Right forelimb (tissue), 1 donor: ENCODE measurements around the gene CHN2.

ENCODE experiments used
- DNase-seq: peaks from one replicate; pipeline ENCODE4 v3.0.0-alpha.2; 2018

CHN2 gene

GRCh38 chr7:29340696-29341095 lies 146.1 kb downstream of the CHN2 start:
- no peak for DNase-seq

DNA sequence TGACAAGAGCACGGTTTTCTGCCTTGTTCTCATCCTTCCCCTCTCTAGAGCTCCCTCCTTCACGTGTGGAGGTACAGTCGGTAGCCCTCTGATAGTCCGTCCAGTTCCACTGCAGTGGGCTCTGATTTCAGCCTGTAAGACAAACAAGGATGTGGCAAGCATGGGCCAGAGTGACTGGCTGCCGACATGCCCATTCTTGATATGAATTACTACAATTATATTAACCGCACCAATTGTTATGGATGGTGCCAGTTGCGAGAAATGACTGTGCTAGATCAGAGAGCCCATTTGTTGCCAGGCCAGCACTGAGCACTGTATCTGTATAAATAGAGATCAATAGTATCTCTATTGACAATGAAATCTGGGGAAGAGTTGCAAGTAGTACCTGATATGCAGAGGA lies 146.6 kb downstream of the CHN2 start:
- no peak for DNase-seq

GRCh38 chr7:29342761-29343160 lies 148.2 kb downstream of the CHN2 start:
- no peak for DNase-seq

GRCh38 chr7:29343399-29343798 lies 148.8 kb downstream of the CHN2 start:
- DNase-seq, result no peak

DNA sequence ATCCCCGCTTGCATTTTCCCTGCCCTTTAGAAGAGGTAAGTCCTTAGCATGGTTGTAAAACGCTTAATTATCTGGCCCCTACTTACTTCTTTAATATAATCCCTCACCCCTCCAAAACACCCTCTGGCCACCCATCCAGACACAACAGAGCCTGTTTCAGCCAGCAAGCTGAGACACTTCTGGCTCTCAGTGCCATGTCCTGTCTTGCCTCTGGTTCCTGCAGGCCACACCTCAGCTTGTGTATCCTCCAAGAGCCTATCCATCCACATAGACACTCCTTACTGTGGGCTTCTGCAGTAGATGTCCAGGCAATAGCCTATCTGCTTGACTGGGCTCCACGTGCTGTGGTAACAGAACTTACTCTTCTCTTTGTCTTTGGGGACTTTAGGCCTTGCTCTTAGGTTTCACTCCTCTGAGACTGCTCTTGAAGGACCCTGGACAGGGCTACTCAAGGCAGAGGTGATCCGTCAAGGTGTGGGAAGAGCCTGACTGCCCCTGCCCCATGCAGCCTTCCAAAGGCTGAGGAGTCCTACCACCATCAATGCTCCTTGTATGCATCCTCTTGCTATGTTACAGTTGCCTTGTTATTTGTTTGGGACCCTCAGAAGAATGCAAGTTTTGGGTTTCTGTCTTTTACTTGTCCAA lies 149.9 kb downstream of the CHN2 start:
- no peak for DNase-seq

DNA sequence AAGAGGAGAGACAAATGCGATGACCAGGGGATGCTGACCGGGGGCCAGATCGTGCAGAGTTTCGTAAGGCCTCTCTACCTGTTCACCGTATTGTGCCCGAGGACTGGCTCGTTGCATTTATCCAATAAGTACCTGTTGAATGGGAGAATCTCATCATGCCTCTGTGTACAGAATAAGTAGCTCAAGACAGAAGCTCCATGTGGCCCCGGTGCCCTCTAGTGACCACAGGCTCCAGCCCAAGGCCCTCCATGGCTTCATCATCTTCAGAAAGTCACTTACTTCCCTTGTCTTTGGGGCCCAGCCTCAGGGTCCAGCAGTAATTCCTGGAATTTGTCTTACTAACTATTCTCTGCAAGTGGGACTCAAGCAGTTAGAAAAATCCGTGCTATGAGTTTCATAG lies 151.0 kb downstream of the CHN2 start:
- no peak for DNase-seq

DNA sequence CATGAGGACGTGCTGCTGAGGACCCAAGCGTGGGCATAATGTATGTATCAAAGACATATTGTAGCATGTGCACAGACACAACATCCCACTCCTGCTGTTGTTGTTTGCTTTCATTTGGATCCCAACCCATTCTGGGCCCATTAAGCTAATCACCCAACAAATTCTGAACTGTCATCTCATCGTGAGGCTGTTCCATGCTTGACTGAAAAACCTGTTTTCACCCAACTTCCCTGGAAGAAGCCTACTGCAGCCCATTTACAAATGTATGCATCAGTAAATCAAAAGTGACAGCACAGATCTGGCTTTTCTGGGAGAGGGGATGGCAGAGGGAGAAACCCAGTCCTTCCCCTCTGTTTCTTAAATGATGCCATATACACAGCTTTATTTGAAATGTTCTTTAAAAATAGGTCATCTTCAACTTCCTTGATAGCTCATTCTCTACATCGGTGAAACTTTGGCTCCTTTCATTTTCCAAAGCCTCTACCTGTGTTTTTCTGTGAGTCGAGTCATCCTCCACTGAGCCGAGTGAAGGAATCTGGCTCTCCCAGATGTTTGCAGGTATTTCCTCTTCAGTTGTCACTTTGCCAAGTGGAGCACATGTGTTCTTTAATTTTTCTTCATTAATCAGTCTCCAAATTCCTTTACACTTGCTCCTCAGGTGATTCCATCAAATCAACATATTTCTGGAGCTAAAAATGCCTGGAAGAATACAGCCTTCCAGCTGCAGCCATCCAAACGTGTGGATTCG lies 151.8 kb downstream of the CHN2 start:
- DNase-seq, result no peak

GRCh38 chr7:29349362-29349761 lies 154.8 kb downstream of the CHN2 start:
- DNase-seq, result no peak

DNA sequence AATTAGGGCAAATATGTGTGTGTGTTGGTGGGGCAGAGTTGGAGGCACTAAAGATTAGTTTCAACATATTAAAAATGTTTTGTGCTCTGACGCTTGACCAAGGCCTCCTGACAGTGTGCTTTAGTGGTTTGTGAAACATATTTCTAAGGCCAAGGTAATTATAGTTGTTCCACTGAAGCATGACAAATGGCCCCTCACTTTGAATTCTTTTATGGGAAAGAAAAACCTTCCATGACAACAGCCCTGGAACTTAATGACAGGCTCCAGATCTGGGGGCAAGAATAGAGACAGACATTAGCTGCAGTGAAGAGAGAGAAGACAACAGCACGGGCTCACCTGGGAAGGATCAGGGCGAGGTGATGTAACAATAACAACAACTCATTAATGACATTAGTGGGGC lies 155.8 kb downstream of the CHN2 start:
- no peak for DNase-seq

GRCh38 chr7:29352041-29352440 lies 157.5 kb downstream of the CHN2 start:
- DNase-seq, result no peak

DNA sequence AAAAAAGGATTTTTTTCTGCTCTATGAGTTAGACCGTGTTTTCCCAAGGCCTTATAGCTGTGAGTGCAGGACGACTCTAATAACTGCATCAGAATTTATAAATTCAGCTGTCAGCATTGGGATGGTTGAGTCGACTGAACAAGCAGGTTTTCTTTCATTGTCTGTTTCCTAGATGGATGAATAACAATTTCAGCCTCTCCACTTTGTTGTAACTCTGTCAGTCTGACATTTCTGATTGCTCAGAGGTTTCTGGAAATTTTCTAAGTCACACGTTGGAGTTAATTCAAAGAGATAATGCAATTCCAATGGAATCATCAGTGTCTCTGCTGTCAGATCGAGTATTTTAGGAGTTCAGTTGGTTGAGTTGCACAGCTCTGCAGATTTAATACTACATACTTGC lies 159.2 kb downstream of the CHN2 start:
- no peak for DNase-seq

DNA sequence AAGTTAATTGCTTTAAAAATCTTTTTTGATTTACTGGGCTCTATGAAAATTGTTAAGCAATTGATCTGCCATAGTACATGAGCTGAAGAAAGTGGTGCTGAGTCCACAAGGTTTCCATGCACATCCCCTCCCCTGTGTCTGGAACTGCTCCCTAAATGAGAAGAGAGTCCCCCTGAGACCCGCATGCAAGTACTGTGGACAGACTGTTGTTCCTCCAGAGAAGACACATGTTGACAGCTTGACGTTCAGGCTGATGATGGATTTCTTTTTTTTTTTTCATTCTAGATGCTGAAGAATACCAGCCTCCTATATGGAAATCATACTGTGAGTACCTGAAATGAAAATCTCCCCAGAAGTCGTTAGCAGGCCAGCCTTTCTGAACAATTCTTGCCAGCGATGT lies 159.8 kb downstream of the CHN2 start:
- no peak for DNase-seq

GRCh38 chr7:29355388-29355787 lies 160.8 kb downstream of the CHN2 start:
- DNase-seq, result no peak

DNA sequence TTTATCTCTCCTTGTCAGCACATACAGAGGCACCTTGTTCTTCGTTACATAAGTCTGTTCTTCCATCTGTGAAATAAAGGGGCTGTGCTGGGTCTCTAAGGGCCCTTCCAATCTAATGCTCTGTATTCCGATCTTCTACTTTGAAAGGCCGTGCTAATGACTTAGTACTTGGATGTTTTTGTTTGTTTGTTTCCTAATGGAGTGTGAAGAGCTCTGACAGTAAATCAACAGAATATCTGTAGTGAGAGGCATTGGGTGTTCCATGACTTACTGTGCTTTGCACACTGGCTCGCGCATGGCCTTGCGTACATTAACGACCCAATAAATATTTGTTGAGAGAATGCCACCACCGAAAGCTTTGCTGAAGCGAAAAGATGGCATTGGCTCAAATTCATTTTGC lies 162.1 kb downstream of the CHN2 start:
- DNase-seq, result no peak

DNA sequence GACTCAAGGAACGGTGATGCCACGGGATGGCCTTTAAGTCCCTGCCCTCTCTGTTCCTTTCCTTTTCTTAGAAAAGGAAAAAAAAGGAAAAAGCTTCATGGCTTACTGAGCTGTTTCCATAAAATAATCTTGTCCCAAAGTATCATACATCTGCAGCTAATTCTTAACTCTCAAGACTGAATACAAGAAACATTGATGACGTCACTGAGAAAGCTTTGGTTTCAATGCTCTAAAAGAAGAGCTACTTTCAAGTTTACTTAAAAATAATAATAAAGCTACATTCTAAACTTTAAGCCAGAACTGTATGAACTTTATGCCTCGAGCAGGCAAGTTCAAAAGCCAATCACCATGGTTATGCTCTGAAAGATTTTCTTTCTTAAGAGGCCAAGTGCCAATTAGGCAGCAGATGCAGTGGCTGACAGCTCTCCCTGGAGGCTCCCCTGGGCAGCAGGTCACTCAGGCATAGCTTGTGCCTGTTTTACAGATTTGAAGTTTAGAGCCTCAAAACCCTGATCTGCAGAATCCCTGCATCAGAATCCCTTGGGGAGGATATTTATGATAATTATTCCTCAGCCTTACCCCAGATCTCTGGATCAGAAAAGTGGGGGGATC lies 165.0 kb downstream of the CHN2 start:
- no peak for DNase-seq

- no peak for DNase-seq
Observed at GRCh38 chr7:29360633-29361625, 166.4 kb downstream of the CHN2 start.

DNA sequence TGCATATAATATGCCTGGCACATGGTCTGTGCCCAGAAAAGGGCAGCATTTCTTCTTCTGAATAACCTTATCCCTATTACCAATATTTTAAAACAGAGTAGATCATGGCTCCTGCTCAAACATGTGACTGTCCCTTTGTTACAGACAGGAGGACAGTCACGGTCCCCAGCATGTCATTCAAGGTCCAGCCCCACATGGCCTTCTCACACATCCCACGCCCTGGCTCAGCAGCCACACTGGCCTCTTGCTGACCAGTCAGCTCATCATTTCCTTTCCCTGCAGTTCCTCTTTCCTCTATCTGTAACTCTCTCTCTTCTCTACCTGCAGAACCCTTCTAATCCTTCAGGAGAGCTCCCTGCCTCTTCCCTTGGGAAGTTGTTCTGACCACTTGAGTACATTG lies 167.8 kb downstream of the CHN2 start:
- DNase-seq, result no peak

DNA sequence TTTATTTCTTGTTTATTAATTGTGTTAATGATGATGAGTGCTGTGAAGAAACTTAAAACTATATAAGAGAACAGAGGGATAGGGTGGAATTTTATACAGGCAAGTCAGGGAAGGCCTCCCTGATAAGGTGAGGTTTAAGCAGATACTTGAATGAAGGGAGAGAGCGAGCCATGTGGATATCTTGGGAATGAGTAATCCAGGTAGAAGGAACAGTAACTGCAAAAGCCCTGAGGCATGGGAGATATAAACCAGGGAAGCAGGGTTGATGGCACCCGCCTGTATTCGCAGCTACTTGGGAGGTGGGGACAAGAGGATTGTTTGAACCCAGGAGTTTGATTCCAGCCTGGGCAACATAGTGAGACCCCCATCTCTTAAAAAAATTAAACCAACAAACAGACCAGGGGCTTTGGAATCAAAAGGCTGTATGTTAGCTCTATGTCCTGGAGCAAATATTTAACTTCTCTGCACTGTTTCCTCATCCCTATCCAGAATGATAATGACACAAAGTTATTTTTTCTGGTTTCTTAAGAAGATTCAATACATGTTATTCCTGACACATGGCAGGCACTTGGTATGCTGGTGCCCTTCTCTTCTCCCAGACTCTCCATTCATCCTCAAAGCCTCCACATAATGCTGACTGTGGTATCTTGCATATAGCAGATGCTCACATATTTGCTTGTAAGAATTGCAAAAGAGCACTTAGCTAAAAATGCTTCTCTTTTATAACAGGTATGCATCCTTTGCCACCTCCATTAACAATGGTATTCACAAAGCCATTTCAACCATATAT lies 169.3 kb downstream of the CHN2 start:
- DNase-seq, result no peak

- no peak for DNase-seq
Observed at GRCh38 chr7:29364661-29365060, 170.1 kb downstream of the CHN2 start.

DNA sequence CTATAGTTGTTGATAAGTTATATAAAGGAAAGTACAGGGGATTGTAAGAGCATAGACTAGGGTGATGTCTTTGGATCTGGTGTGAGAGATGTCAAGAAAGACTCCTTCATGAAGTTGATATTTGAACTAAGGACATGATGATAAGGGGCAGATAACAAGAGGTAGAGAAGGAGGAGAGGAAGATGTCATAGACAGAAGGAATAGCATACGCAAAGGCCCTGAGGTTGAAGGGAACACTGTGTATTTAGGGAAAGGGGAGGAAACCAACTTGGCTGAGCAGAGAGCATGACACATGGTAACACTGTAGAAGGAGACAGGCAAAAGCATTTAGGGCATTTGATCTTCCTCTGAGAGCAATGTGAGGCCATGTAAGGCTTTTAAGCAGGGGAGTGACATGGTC lies 170.8 kb downstream of the CHN2 start:
- DNase-seq, result no peak

DNA sequence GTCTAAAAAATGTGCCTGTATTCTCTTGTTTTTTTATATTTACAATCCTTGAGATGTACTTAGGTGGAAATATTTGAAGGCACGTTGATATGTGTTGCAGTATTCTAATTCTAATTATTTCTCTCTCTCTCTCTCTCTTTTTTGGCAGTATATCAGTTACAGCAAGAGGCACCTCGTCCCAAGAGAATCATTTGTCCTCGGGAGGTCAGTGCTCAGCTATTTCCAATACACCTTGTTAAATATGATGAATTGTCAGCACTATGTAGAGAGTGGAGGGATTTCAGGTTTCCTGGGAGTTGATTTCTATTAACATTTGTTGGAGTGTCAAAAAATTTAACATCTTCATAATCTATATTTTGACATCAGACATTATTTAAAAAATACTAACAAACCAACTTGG lies 173.2 kb downstream of the CHN2 start:
- no peak for DNase-seq

DNA sequence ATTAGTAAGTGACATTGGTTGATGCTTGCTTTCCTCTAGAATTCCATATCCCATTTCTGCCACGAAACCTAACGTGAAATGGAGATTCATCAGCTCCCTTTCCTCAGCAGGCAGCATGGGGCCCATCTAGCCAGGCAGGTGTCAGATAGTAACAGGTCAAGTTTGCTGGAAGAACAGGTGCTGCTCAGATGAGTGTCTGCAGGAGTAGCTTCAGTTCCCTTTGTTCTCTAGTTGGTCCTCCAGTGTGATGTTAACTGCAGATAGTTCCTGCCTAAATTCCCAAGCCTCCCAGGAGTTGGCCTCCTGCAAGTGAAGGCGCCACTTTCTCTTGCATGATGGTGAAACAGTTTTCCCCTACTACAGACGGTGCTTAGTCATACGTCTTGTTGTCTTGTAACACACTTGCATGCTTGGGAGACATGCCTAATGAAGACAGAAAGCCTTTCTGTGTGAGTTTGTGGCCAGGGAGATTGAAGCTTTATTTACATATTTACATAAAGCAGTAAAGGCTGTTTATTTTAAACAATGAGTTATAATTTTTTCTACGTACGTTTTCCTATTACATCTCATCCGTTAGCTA lies 175.4 kb downstream of the CHN2 start:
- no peak for DNase-seq
